ENCODE data around the gene PPP1R26. TPM values are rescaled to one million over a fixed set of nuclear protein-coding genes. Genes with fewer than 3 reads are reported as not detected.

Gene PPP1R26
- total RNA-seq, 1 donor from 2014 or later: 50.2 TPM

DNA sequence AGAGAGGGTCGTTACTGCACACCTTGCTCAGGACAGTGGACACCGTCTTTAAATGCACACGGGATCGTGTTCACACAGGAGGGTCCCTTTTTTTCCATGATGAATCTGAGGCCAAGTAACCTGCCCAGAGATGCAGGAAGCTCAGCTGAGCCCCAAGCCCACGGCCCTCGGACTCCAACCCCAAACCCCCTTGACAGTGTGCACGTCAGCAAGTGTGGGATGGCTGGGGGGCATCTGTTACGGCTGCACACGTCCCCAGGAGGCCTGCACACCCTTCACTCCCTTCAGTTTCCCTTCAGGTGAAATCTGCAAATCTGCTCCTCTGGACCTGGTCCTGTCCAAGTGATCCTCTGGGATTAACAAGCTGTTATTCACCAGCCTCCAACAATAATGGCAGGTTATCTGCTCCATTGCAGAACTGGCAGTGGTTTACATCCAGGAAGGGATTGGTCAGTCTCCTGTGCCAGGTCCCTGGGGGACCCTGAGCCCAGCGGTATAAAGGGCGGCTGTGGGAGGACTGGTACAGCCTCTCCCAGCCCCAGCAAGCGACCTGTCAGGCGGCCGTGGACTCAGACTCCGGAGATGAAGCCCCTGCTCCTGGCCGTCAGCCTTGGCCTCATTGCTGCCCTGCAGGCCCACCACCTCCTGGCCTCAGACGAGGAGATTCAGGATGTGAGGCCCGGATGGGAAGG, 41.5 kb downstream of the PPP1R26 start, which contains the start of gene LCN1:
Gene LCN1, plus strand, starts transcription at position 525 of the 692 bp plus-strand sequence. Its CDS starts 58 bp downstream, at position 583.
- H3K27me3 Mint-ChIP-seq: peaks cover 10% of the 10 kb centered on the region
- peaks cover 5% of the 10 kb centered on the region for H3K9me3 Mint-ChIP-seq (ENCODE audit: low read depth)
- no peaks in the 10 kb centered on the region for H3K4me1 Mint-ChIP-seq (ENCODE audit: low read depth)
- H3K36me3 Mint-ChIP-seq (ENCODE audit: insufficient read depth): no peaks in the 10 kb centered on the region
- TF ChIP-seq, protein P1, sequence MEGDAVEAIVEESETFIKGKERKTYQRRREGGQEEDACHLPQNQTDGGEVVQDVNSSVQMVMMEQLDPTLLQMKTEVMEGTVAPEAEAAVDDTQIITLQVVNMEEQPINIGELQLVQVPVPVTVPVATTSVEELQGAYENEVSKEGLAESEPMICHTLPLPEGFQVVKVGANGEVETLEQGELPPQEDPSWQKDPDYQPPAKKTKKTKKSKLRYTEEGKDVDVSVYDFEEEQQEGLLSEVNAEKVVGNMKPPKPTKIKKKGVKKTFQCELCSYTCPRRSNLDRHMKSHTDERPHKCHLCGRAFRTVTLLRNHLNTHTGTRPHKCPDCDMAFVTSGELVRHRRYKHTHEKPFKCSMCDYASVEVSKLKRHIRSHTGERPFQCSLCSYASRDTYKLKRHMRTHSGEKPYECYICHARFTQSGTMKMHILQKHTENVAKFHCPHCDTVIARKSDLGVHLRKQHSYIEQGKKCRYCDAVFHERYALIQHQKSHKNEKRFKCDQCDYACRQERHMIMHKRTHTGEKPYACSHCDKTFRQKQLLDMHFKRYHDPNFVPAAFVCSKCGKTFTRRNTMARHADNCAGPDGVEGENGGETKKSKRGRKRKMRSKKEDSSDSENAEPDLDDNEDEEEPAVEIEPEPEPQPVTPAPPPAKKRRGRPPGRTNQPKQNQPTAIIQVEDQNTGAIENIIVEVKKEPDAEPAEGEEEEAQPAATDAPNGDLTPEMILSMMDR (IDR thresholded peaks at IDR 0.05; ENCODE audit: unreplicated experiment): no peak
- H3K27ac Mint-ChIP-seq: no peak within 1 kb of the TSS
- H3K4me3 Mint-ChIP-seq (ENCODE audit: low read depth): no peak within 1 kb of the TSS
- DNase-seq (ENCODE audit: low spot score, unreplicated experiment): no peak

DNA sequence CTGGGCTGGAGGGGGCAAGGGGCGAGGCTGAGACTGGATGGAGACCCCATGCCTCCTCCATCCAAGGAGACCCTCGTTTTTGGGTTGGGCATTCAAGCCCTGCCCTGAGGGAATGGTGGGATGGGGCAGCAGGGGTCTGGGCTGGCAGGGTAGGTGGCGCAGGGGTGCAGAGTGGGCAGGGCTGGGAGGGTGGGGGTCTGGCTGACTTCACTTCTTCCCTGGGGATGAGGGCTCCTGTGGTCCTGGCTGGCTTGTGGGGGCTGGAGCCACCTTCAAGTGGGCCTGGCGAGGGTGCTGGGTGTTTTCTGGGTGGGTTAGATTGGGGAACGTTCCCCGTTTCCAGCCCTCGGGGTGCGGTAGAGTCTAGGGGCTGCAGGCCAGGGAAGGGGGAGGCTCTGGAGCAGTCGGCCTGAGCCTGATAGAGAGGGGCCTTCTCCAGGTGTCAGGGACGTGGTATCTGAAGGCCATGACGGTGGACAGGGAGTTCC, 42.1 kb downstream of the PPP1R26 start:
- Mint-ChIP-seq H3K9me3 (ENCODE audit: low read depth) (peaks cover 5% of the 10 kb centered on the region), H3K36me3 (ENCODE audit: insufficient read depth) (no peaks in the 10 kb centered on the region), H3K27me3 (peaks cover 10% of the 10 kb centered on the region), H3K27ac (no peak overlapping the region), H3K4me1 (ENCODE audit: low read depth) (no peaks in the 10 kb centered on the region), H3K4me3 (ENCODE audit: low read depth) (no peak overlapping the region)
- TF ChIP-seq, protein P1 (IDR thresholded peaks at IDR 0.05; ENCODE audit: unreplicated experiment): no peak
- DNase-seq (ENCODE audit: low spot score, unreplicated experiment): no peak

DNA sequence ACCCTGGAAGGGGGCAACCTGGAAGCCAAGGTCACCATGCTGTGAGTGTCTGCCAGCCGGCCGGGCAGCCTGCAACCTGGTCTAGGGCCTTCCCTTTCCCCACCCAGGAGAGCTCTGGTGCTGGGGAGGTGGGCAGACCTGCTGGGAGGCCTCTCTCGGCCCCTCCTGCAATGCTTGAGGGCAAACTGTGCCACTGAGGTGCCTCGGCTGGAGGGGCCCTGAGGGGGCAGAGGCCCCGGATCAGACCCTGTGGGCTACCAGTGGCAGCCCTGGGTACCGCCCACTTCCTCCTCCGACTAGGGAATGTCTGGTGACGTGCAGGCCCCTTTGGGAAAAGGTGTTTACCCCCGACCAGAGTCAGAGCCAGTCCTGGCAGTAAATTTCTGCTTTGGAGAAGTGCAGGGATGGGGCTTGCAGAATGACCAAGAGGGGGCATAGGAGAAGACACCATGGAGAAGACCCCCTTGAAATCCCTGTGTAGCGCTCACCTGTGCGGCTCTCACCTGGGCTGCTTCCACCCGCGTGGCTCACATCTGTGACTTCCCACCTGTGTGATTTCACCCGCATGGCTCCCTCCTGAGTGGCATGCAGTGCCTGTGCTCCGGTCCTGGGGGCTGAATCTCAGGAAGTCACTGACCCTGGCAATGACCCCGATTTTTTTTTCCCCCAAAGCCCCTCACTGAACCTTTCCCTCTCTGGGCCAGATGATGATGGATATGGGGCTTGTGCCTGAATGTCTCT, 42.7 kb downstream of the PPP1R26 start:
- Mint-ChIP-seq H3K4me1 (ENCODE audit: low read depth) (no peaks in the 10 kb centered on the region), H3K27ac (no peak overlapping the region), H3K27me3 (peaks cover 9% of the 10 kb centered on the region), H3K4me3 (ENCODE audit: low read depth) (no peak overlapping the region), H3K9me3 (ENCODE audit: low read depth) (peaks cover 5% of the 10 kb centered on the region), H3K36me3 (ENCODE audit: insufficient read depth) (no peaks in the 10 kb centered on the region)
- TF ChIP-seq, protein P1 (IDR thresholded peaks at IDR 0.05; ENCODE audit: unreplicated experiment): no peak
- DNase-seq (ENCODE audit: low spot score, unreplicated experiment): no peak

DNA sequence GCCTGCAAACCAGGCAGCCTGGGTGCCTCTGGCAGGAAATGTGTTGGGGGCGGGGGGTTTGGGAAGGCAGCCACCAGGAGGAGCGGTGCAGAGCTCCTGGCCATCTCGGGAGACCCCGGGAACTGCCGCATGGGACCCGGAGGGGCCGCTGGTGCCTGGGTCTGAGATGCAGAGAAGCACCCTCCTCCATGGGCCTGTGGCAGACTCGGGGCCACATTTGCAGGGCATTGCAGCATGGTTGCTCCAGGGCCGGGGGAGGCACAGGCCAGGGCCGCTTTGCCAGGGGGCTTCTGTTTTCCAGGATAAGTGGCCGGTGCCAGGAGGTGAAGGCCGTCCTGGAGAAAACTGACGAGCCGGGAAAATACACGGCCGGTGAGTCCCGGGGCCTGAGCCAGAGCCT, 43.3 kb downstream of the PPP1R26 start:
- H3K9me3 Mint-ChIP-seq (ENCODE audit: low read depth): peaks cover 5% of the 10 kb centered on the region
- TF ChIP-seq, protein P1 (IDR thresholded peaks at IDR 0.05; ENCODE audit: unreplicated experiment): no peak

DNA sequence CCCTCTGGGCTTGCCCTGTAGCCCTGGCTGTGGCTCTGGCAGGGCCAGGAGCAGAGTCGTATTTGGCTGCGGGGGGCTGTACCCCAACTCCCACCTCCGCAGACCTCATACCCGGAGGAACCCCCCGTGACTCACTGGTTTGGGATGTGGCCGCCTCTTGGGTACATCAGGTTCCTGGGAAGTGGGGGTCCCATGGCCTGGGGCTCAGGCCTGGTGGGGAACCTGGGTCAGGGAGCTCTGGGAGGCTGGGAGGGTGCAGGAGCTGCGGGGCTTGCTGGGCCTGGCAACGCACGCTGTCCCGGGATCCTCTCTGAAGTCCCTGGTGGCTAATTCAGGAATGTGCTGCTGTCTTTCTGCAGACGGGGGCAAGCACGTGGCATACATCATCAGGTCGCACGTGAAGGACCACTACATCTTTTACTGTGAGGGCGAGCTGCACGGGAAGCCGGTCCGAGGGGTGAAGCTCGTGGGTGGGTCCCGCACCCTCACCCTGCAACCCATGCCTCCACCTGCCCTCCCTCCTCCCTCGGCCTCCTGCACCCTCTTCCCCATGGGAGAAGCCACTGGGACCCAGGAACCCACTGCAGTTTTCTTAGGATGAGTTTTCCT, 44.0 kb downstream of the PPP1R26 start:
- H3K4me3 Mint-ChIP-seq (ENCODE audit: low read depth): no peak overlapping the region
- TF ChIP-seq, protein P1 (IDR thresholded peaks at IDR 0.05; ENCODE audit: unreplicated experiment): no peak
- no peaks in the 10 kb centered on the region for H3K4me1 Mint-ChIP-seq (ENCODE audit: low read depth)
- H3K27me3 Mint-ChIP-seq: peaks cover 5% of the 10 kb centered on the region
- no peaks in the 10 kb centered on the region for H3K36me3 Mint-ChIP-seq (ENCODE audit: insufficient read depth)
- DNase-seq (ENCODE audit: low spot score, unreplicated experiment): no peak
- peaks cover 5% of the 10 kb centered on the region for H3K9me3 Mint-ChIP-seq (ENCODE audit: low read depth)
- H3K27ac Mint-ChIP-seq: no peak overlapping the region

More for the DNA sequence above, 43.3 kb downstream of the PPP1R26 start:
- no peak overlapping the region for H3K4me3 Mint-ChIP-seq (ENCODE audit: low read depth)
- H3K27me3 Mint-ChIP-seq: peaks cover 5% of the 10 kb centered on the region
- no peaks in the 10 kb centered on the region for H3K36me3 Mint-ChIP-seq (ENCODE audit: insufficient read depth)
- H3K27ac Mint-ChIP-seq: no peak overlapping the region
- DNase-seq (ENCODE audit: low spot score, unreplicated experiment): no peak
- H3K4me1 Mint-ChIP-seq (ENCODE audit: low read depth): no peaks in the 10 kb centered on the region

Data from progenitor cell of endocrine pancreas (in vitro differentiated cells).